Esophagus squamous epithelium (tissue), 4 donors: ENCODE results near the gene DENND1A.

ENCODE experiments used
- CTCF ChIP-seq, 6 experiments: fragments of 450-650 bp in 4 of 6; fragments of 200-600 bp in 2 of 6; sonication (generic) in 2 of 6; IDR thresholded peaks; one replicate each; pipeline ENCODE4 v1.5.1; 2016 to 2019; ENCODE audit warnings: antibody characterized with exemption in 6 of 6, mild to moderate bottlenecking in 4 of 6, moderate library complexity in 4 of 6
- POLR2A ChIP-seq, 4 donors: fragments of 450-650 bp; IDR thresholded peaks; one replicate each; pipeline ENCODE4 v1.6.1; 2017; ENCODE audit warnings: antibody characterized with exemption in 4 of 4, mild to moderate bottlenecking in 4 of 4, moderate library complexity in 3 of 4

GRCh38 chr9:123509646-123510045 lies 420.3 kb downstream of the DENND1A start:
- TF ChIP-seq CTCF (IDR thresholded peaks at IDR 0.05) (no peak), POLR2A (IDR thresholded peaks at IDR 0.05) (no peak)
